ENCODE data around the gene TBCCD1.
"Not testable (repeated sequence)": the region's sequence is repeated elsewhere in the genome, so short reads cannot be mapped to it uniquely, and the experiment has no call there.

TBCCD1 gene

GRCh38 chr3:186580785-186581184, 13.6 kb upstream of the TBCCD1 start:
- H3K4me3 ChIP-seq (ENCODE audit: control insufficient read depth, low read depth, low read length), result no peak overlapping the region
- TF ChIP-seq, protein P1, sequence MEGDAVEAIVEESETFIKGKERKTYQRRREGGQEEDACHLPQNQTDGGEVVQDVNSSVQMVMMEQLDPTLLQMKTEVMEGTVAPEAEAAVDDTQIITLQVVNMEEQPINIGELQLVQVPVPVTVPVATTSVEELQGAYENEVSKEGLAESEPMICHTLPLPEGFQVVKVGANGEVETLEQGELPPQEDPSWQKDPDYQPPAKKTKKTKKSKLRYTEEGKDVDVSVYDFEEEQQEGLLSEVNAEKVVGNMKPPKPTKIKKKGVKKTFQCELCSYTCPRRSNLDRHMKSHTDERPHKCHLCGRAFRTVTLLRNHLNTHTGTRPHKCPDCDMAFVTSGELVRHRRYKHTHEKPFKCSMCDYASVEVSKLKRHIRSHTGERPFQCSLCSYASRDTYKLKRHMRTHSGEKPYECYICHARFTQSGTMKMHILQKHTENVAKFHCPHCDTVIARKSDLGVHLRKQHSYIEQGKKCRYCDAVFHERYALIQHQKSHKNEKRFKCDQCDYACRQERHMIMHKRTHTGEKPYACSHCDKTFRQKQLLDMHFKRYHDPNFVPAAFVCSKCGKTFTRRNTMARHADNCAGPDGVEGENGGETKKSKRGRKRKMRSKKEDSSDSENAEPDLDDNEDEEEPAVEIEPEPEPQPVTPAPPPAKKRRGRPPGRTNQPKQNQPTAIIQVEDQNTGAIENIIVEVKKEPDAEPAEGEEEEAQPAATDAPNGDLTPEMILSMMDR (IDR thresholded peaks at IDR 0.05; ENCODE audit: control insufficient read depth, insufficient read depth, low read depth, low read length, missing control alignments), result no peak
- DNase-seq (ENCODE audit: low read depth), result no peak

- TF ChIP-seq, protein P1 (IDR thresholded peaks at IDR 0.05; ENCODE audit: control insufficient read depth, insufficient read depth, low read depth, low read length, missing control alignments), result no peak
- no peak overlapping the region for H3K4me3 ChIP-seq (ENCODE audit: control insufficient read depth, low read depth, low read length)
- DNase-seq (ENCODE audit: low read depth), result no peak
Observed at GRCh38 chr3:186577521-186577920, 10.4 kb upstream of the TBCCD1 start.

- TF ChIP-seq, protein P1 (IDR thresholded peaks at IDR 0.05; ENCODE audit: control insufficient read depth, insufficient read depth, low read depth, low read length, missing control alignments), result no peak
- H3K4me3 ChIP-seq (ENCODE audit: control insufficient read depth, low read depth, low read length), result peak overlapping the region; percentile 97; the same call in 1 of the 2 replicates
- DNase-seq (ENCODE audit: low read depth), result no peak
Observed at GRCh38 chr3:186571644-186572013, 4.5 kb upstream of the TBCCD1 start.

DNA sequence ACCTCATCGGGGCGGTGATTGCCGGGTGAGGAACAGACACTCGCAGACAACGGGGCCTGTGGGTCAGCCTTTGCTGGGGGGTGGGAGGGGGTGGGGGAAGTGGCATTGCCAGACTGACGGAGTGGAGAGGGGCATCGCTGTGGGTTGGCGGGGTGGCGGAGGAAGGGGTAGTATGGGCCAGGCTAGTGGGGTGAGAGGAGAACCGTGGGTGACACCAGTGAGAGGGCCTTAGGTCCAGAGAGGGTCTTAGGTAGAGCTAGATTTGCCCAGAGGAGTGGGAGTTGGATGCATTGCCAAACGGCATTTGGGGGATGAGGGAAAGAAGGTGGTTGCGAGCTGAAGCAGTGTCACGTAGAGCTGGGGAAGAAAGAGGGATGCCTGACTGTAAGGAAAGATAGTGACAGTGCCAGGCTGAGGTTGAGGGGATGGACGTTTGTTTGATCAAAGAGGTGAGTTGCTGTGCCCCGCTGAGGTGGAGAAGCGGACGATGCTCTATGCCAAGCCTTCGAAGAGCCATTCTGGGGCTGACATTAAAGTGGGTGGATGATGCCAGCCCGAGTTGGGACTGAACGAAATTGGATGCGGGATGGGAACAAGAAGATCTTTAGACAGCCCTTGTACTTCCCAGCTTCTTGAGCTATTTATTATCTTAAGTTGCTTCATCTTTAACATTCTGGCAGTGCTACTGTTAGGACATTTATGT, 4.0 kb upstream of the TBCCD1 start:
- TF ChIP-seq, protein P1 (IDR thresholded peaks at IDR 0.05; ENCODE audit: control insufficient read depth, insufficient read depth, low read depth, low read length, missing control alignments), result no peak
- DNase-seq (ENCODE audit: low read depth), result no peak
- H3K4me3 ChIP-seq (ENCODE audit: control insufficient read depth, low read depth, low read length), result peak overlapping the region; percentile 97

GRCh38 chr3:186570096-186570940, 3.2 kb upstream of the TBCCD1 start, which contains the start of gene DNAJB11:
Gene DNAJB11, plus strand, starts transcription at chr3:186570720. Its CDS starts 178 bp downstream, at chr3:186570898.
- peak within 1 kb of the TSS; percentile 97 for H3K4me3 ChIP-seq (ENCODE audit: control insufficient read depth, low read depth, low read length)
- peak; percentile 99 for DNase-seq (ENCODE audit: low read depth)
- TF ChIP-seq, protein P1 (IDR thresholded peaks at IDR 0.05; ENCODE audit: control insufficient read depth, insufficient read depth, low read depth, low read length, missing control alignments), result no peak

DNA sequence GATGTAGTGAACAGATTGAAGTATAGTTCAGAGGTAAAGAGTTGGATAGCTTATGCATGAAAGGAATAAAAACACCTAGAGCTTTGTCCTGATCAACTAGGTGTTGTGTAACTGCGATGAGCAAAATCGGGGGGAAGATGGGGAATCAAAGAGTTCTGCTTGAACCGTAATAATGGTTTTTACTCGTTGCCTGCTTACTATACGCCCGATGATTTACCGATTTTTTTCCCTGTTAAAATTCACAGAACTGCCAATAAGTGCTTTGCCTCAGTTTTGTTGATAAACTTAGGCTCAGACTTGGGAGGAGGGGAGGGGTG, 2.6 kb upstream of the TBCCD1 start:
- no peak for DNase-seq (ENCODE audit: low read depth)
- H3K4me3 ChIP-seq (ENCODE audit: control insufficient read depth, low read depth, low read length), result peak overlapping the region; percentile 69
- TF ChIP-seq, protein P1 (IDR thresholded peaks at IDR 0.05; ENCODE audit: control insufficient read depth, insufficient read depth, low read depth, low read length, missing control alignments), result no peak

DNA sequence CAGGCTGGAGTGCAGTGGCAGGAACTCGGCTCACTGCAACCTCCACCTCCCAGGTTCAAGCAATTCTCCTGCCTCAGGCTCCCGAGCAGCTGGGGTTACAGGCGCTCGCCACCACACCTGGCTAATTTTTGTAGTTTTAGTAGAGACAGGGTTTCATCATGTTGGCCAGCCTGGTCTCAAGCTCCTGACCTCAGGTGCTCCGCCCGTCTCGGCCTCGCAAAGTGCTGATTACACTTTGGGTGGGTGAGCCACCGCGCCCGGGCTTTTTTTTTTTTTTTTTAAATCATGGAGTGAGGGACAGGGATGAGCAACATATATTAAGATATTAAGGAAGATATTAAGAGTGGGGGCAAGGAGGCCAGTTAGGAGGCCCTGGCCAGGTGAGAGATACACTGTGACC, 2.2 kb upstream of the TBCCD1 start:
- not testable (repeated sequence) for H3K4me3 ChIP-seq (ENCODE audit: control insufficient read depth, low read depth, low read length)

More for the DNA sequence above, 2.2 kb upstream of the TBCCD1 start:
- not testable (repeated sequence) for DNase-seq (ENCODE audit: low read depth)
